GM06990 (cell line): ENCODE results near the gene RAB25.

ENCODE experiments used
- DNase-seq: peaks from one replicate; pipeline ENCODE4 v3.0.0-alpha.2; 2011; ENCODE audit not compliant: insufficient read length; ENCODE audit errors: extremely low read depth
- H3K27me3 ChIP-seq: replicated peaks from 2 replicates; pipeline ENCODE4 v1.6.0; 2011; ENCODE audit warnings: low read length; ENCODE audit not compliant: control insufficient read depth, insufficient read depth
- H3K36me3 ChIP-seq: 2 replicates; pipeline ENCODE4 v1.5.1; 2011; ENCODE audit warnings: low read length; ENCODE audit not compliant: control insufficient read depth, insufficient read depth
- H3K4me3 ChIP-seq: replicated peaks from 2 replicates; pipeline ENCODE4 v1.5.1; 2011; ENCODE audit warnings: low read depth, mild to moderate bottlenecking, control low read depth, low read length
- TF ChIP-seq, protein P1 (sequence below): IDR thresholded peaks from 2 replicates; pipeline ENCODE4 v1.5.1; 2011; ENCODE audit warnings: low read length, control low read depth, mild to moderate bottlenecking, inconsistent platforms; ENCODE audit not compliant: insufficient read depth, poor library complexity, severe bottlenecking

RAB25 gene

DNA sequence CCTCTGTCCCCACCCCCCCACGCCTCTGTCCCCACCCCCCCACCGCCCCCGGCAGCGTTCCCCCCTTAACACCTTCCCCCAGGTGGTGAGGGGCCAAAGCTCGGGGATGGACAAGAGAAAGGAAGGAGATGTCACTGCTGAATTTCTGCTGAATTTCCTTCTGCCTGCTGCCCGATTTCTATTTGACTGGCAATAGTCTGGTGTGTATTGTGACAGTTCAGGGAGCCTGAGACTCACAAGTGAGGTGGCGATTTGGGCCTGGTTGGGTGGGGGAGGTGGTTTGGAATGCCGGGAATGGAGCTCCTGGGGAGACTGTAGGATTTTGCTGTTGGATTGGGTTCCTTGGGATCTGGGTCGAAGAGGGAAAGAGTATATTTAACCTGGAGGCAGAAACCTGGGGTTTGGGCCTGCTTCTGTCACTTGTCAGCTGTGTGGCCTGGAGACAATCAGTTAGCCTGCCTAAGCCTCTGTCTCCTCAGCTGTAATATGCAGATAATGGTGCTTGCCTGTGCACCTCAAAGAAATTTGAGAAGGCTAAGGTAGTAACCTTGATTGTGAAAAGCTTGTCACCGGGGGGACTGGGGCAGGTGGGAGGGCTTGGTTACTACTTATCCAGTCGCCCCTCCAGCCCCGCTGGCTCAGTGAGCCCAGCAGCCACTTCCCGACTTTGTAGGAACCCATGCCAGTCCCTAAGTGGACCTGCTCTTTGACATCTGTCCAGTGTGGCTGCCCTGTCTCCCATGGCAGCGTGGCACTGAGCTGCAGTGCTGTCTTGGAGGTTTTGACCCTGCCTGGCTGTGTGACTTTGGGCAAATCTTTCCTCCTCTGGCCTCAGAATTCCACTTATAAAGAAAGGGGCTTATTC lies 45.9 kb downstream of the RAB25 start:
- TF ChIP-seq, protein P1, sequence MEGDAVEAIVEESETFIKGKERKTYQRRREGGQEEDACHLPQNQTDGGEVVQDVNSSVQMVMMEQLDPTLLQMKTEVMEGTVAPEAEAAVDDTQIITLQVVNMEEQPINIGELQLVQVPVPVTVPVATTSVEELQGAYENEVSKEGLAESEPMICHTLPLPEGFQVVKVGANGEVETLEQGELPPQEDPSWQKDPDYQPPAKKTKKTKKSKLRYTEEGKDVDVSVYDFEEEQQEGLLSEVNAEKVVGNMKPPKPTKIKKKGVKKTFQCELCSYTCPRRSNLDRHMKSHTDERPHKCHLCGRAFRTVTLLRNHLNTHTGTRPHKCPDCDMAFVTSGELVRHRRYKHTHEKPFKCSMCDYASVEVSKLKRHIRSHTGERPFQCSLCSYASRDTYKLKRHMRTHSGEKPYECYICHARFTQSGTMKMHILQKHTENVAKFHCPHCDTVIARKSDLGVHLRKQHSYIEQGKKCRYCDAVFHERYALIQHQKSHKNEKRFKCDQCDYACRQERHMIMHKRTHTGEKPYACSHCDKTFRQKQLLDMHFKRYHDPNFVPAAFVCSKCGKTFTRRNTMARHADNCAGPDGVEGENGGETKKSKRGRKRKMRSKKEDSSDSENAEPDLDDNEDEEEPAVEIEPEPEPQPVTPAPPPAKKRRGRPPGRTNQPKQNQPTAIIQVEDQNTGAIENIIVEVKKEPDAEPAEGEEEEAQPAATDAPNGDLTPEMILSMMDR = no peak
- Histone ChIP-seq H3K36me3 (no peaks in the 10 kb centered on the region), H3K27me3 (no peaks in the 10 kb centered on the region), H3K4me3 (peak overlapping the region; percentile 46)
- DNase-seq = no peak

DNA sequence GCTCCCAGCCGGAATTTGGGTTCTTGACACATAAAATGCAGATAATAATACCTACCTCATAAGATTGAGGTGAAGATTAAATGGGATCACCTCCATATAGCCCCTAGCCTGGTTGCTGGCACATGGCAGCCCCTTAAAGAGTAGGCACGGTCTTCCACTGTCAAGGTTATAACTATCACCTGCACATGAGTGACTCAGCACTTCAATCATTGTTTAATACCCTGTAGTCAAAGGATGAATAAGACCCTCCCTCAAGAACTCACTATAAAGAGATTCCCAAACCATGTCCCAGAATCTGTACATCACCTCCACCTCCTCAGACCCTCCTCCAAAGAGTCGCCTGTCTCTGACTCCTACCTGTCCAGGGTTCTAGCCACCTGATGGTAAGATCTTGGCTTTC lies 47.1 kb downstream of the RAB25 start:
- no peaks in the 10 kb centered on the region for H3K36me3 ChIP-seq
- TF ChIP-seq, protein P1 = no peak
- H3K4me3 ChIP-seq = no peak overlapping the region
- DNase-seq = no peak
- H3K27me3 ChIP-seq = no peaks in the 10 kb centered on the region

DNA sequence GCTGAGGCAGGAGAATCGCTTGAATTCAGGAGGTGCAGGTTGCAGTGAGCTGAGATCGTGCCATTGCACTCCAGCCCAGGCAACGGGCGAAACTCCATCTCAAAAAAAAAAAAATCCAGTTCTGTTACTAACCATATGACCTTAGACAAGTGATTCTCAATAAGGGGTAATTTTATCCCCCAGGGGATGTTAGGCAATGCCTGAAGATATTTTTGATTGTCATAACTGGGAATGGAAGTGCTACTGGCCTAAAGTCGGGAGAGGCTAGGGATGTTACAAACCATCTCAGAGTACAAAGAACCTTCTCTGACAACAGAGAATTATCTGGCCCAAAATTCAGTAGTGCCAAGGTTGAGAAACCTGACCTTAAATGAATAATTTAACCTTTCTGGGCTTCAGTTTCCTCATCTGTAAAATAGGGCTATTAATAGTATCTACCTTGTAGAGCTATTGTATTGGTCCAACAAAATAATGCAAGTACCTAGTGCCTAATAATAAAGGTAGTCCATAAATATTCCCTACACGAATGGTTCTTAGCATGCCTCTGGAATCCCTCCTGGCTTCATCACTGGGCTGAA lies 47.8 kb downstream of the RAB25 start:
- Histone ChIP-seq H3K4me3 (no peak overlapping the region), H3K27me3 (no peaks in the 10 kb centered on the region), H3K36me3 (no peaks in the 10 kb centered on the region)
- TF ChIP-seq, protein P1 = no peak
- no peak for DNase-seq

DNA sequence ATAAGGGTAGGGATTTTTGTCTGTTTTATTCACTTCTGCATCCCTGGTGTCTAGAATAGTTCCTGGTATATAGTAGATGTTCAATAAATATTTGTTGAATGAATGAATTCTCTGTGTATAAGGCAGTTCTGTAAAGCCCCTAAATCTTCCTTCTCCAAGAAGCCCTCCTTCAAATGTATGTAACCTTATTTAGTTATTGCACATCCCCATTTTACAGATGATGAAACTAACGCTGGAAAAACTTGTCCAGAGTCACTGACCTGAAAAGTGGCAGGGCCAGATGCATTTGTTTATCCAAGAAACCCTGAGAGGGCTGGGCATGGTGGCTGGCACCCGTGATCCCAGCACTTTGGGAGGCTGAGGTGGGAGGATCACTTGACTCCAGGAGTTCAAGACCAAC lies 49.3 kb downstream of the RAB25 start:
- TF ChIP-seq, protein P1 = no peak
- no peak for DNase-seq

DNA sequence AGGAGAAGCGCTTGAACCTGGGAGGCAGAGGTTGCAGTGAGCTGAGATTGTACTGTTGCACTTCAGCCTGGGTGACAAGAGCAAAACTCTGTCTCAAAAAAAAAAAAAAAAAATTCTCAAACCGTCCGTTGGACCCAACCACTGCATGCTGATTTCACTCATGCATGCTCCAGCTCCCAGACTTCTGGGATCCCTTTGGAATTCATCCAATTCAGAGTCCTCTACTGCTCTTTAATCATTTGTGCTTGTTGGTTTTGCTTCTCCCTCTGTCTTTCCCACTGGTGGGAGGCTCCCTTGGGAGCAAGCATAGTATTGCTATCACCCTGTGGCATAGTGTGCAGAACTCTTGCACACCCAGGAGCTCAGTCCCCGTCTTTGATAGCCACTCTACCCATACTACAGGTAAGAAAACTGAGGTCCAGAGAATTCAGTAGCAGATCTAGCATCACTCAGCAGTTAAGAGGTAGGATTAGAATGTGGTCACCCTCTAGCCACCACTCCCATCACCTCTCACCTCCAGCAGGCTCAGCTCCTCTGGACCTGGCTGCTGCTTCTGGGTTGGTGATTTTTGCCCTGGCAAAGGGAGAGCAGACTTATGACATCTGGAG lies 50.5 kb downstream of the RAB25 start:
- TF ChIP-seq, protein P1 = no peak
- H3K4me3 ChIP-seq = no peak overlapping the region
- DNase-seq = no peak
- no peaks in the 10 kb centered on the region for H3K36me3 ChIP-seq
- H3K27me3 ChIP-seq = no peaks in the 10 kb centered on the region

More for the DNA sequence above, 49.3 kb downstream of the RAB25 start:
- Histone ChIP-seq H3K4me3 (no peak overlapping the region), H3K27me3 (no peaks in the 10 kb centered on the region), H3K36me3 (no peaks in the 10 kb centered on the region)
